ENCODE data around the gene NRTN.

- TF ChIP-seq CTCF (IDR thresholded peaks at IDR 0.05; ENCODE audit: low read depth, low read length, missing input control) = no peak
- no peak for TF ChIP-seq SP1 (IDR thresholded peaks at IDR 0.05)
- TF ChIP-seq RAD21 (IDR thresholded peaks at IDR 0.05) = no peak
- TF ChIP-seq REST (IDR thresholded peaks at IDR 0.05) = no peak
- no peak for TF ChIP-seq HNF4G (IDR thresholded peaks at IDR 0.05)
- TF ChIP-seq FOXA1 (IDR thresholded peaks at IDR 0.05) = no peak
- TF ChIP-seq YY1 (IDR thresholded peaks at IDR 0.05) = no peak
- no peak for TF ChIP-seq RXRA (IDR thresholded peaks at IDR 0.05)
- no peak for TF ChIP-seq MAX (IDR thresholded peaks at IDR 0.05)
- no peak for TF ChIP-seq EGR1 (IDR thresholded peaks at IDR 0.05; ENCODE audit: low read depth in 2 of 2)
These were observed 22.5 kb upstream of the NRTN start for GRCh38 chr19:5782322-5782721.

Data from liver (tissue), 3 donors.